A549 (cell line): ENCODE data around the gene EDIL3. TPM values are rescaled to one million over a fixed set of nuclear protein-coding genes. Genes with fewer than 3 reads are reported as not detected.

ENCODE experiments used
- ATAC-seq, 2 experiments: fragments of 200-7000 bp in 1 of 2; fragments of >200 bp in 1 of 2; cut with Nextera tagmentation in 1 of 2; cut with Tn5 transposase in 1 of 2; 3 replicates each; pipeline versions ENCODE4 v1.8.0 to v1.9.1; 2018 to 2020; ENCODE audit warnings: mild to moderate bottlenecking in 1 of 2, moderate library complexity in 1 of 2
- CTCF ChIA-PET: fragments of 300-600 bp; sonication (Branson Sonifier 250); formaldehyde crosslinking; extraction: SDS; loops from one replicate; lab custom pipeline; 2021; ENCODE audit warnings: antibody characterized with exemption, inconsistent platforms; lab: Yijun Ruan, JAX
- POLR2A ChIA-PET: fragments of 350-600 bp; formaldehyde crosslinking; extraction: SDS; loops from one replicate; lab custom pipeline; 2021; ENCODE audit warnings: antibody characterized with exemption, inconsistent platforms; lab: Yijun Ruan, JAX
- DNase-seq, 2 experiments: peaks; one replicate each; pipeline versions ENCODE4 v3.0.0 to v3.0.0-alpha.2; 2011 to 2016; ENCODE audit warnings: low read depth in 1 of 2, low spot score in 1 of 2
- FAIRE-seq: peaks from 2 replicates; lab custom pipeline; 2011; peaks lifted over from hg19 to GRCh38; lab: Jason Lieb, UNC
- H3K27ac ChIP-seq, 2 experiments: fragments of >200 bp; sonication (Bioruptor Twin); formaldehyde crosslinking; 3 replicates each; pipeline ENCODE4 v1.5.1; 2016 to 2017
- H3K4me1 ChIP-seq: fragments of >200 bp; sonication (Bioruptor Twin); formaldehyde crosslinking; 3 replicates; pipeline ENCODE4 v1.6.1; 2016
- H3K4me2 ChIP-seq: fragments of >200 bp; sonication (Bioruptor Twin); formaldehyde crosslinking; 3 replicates; pipeline ENCODE4 v1.6.1; 2016
- H3K4me3 ChIP-seq: fragments of >200 bp; sonication (Bioruptor Twin); formaldehyde crosslinking; 3 replicates; pipeline ENCODE4 v1.5.1; 2016
- H3K9me3 ChIP-seq: fragments of >200 bp; sonication (Bioruptor Twin); formaldehyde crosslinking; 3 replicates; pipeline ENCODE4 v1.6.1; 2016
- BHLHE40 ChIP-seq: IDR thresholded peaks from 2 replicates; pipeline ENCODE4 v1.6.1; 2012; ENCODE audit warnings: low read depth, low read length, inconsistent platforms
- CBX2 ChIP-seq: fragments of 200-600 bp; sonication (generic); IDR thresholded peaks from 2 replicates; pipeline ENCODE4 v1.6.1; 2016; ENCODE audit warnings: low read depth, mild to moderate bottlenecking, borderline replicate concordance
- CEBPB ChIP-seq, 2 experiments: fragments of >200 bp in 1 of 2; sonication (Bioruptor Twin) in 1 of 2; formaldehyde crosslinking in 1 of 2; IDR thresholded peaks; 2 replicates each; pipeline ENCODE4 v1.6.1; 2012 to 2016
- CHD4 ChIP-seq: fragments of 200-600 bp; sonication (generic); IDR thresholded peaks from 2 replicates; pipeline ENCODE4 v1.6.1; 2016; ENCODE audit warnings: antibody characterized with exemption, mild to moderate bottlenecking, borderline replicate concordance
- ESRRA ChIP-seq: fragments of 150-350 bp; IDR thresholded peaks from 2 replicates; pipeline ENCODE4 v1.6.1; 2014; ENCODE audit warnings: mild to moderate bottlenecking, low read length, borderline replicate concordance
- FOXS1 ChIP-seq: fragments of 250-450 bp; sonication (Bioruptor Pico); IDR thresholded peaks from 2 replicates; pipeline ENCODE4 v1.5.0; 2020; ENCODE audit warnings: mild to moderate bottlenecking, moderate library complexity
- HOXA7 ChIP-seq: fragments of 250-450 bp; sonication (Bioruptor Pico); IDR thresholded peaks from 2 replicates; pipeline ENCODE4 v1.5.0; 2020; ENCODE audit warnings: mild to moderate bottlenecking, moderate library complexity
- HOXB13 ChIP-seq: fragments of 250-450 bp; sonication (Bioruptor Pico); IDR thresholded peaks from 2 replicates; pipeline ENCODE4 v1.5.0; 2020; ENCODE audit warnings: low read depth, mild to moderate bottlenecking, moderate library complexity
- HOXB5 ChIP-seq: fragments of 250-450 bp; sonication (Bioruptor Pico); IDR thresholded peaks from 2 replicates; pipeline ENCODE4 v1.5.0; 2020; ENCODE audit warnings: mild to moderate bottlenecking, moderate library complexity
- JUNB ChIP-seq: fragments of >200 bp; sonication (Bioruptor Twin); formaldehyde crosslinking; IDR thresholded peaks from 2 replicates; pipeline ENCODE4 v1.6.1; 2016
- KDM1A ChIP-seq: fragments of 200-600 bp; sonication (generic); IDR thresholded peaks from 2 replicates; pipeline ENCODE4 v1.6.1; 2016; ENCODE audit warnings: low read depth, mild to moderate bottlenecking
- MAFK ChIP-seq: fragments of 450-650 bp; IDR thresholded peaks from 2 replicates; pipeline ENCODE4 v1.6.1; 2014; ENCODE audit not compliant: partially characterized antibody
- NPAS2 ChIP-seq: fragments of 250-450 bp; sonication (Bioruptor Pico); IDR thresholded peaks from 2 replicates; pipeline ENCODE4 v1.8.0; 2022; ENCODE audit warnings: mild to moderate bottlenecking, moderate library complexity, borderline replicate concordance
- NR3C1 ChIP-seq: fragments of >200 bp; sonication (Bioruptor Twin); formaldehyde crosslinking; IDR thresholded peaks from 3 replicates; pipeline ENCODE4 v1.6.1; 2017
- PBX3 ChIP-seq: IDR thresholded peaks from 2 replicates; pipeline ENCODE4 v1.6.1; 2012
- POLR2A ChIP-seq: IDR thresholded peaks from 2 replicates; pipeline ENCODE4 v1.6.1; 2012; ENCODE audit warnings: mild to moderate bottlenecking, low read length
- POLR2AphosphoS2 ChIP-seq: conservative IDR thresholded peaks from 2 replicates; pipeline ENCODE4 v1.6.1; 2012; ENCODE audit warnings: low read length, improper control_type of control experiment, inconsistent platforms
- RAD21 ChIP-seq, 2 experiments: fragments of >200 bp in 1 of 2; sonication (Bioruptor Twin) in 1 of 2; formaldehyde crosslinking in 1 of 2; IDR thresholded peaks in 1 of 2; conservative IDR thresholded peaks in 1 of 2; 2 replicates in 1 of 2; 3 replicates in 1 of 2; pipeline ENCODE4 v1.6.1; 2012 to 2018; ENCODE audit warnings: inconsistent platforms in 1 of 2
- SMC3 ChIP-seq: fragments of >200 bp; sonication (Bioruptor Twin); formaldehyde crosslinking; IDR thresholded peaks from 3 replicates; pipeline ENCODE4 v1.6.1; 2018; ENCODE audit warnings: inconsistent platforms
- TFCP2L1 ChIP-seq: fragments of 250-450 bp; sonication (Bioruptor Pico); IDR thresholded peaks from 2 replicates; pipeline ENCODE4 v1.5.0; 2021; ENCODE audit warnings: mild to moderate bottlenecking
- ZSCAN20 ChIP-seq: fragments of 250-450 bp; sonication (Bioruptor Pico); IDR thresholded peaks from 2 replicates; pipeline ENCODE4 v1.8.0; 2022; ENCODE audit warnings: mild to moderate bottlenecking, moderate library complexity
- WGBS: methylation state at CpG from one replicate; pipeline ENCODE4 v1.1.6; 2017; ENCODE audit errors: missing lambda C conversion rate; 5-methylcytosine and 5-hydroxymethylcytosine counted together
- polyA plus RNA-seq, 4 experiments: library from polyadenylated mRNA; depleted of rRNA in 3 of 4; stranded (reverse); fragments of >200 nt; fragmentation: RNase III in 1 of 4; extraction: RNeasy Plus Mini Kit Qiagen cat#74134 plus additional on column Dnase treatment in 1 of 4; gene quantifications; 2 replicates in 3 of 4; 3 replicates in 1 of 4; pipeline ENCODE4 v1.2.3, GENCODE V29; 2011 to 2017
- TF ChIP-seq, protein P1 (sequence below): fragments of >200 bp; sonication (Bioruptor Twin); formaldehyde crosslinking; IDR thresholded peaks from 3 replicates; pipeline ENCODE4 v1.5.1; 2016
- TF ChIP-seq, protein P2 (sequence below): IDR thresholded peaks from 2 replicates; pipeline ENCODE4 v1.6.1; 2012; ENCODE audit warnings: low read depth, borderline replicate concordance
- TF ChIP-seq, protein P3 (sequence below): fragments of >200 bp; sonication (Bioruptor Twin); formaldehyde crosslinking; IDR thresholded peaks from 3 replicates; pipeline ENCODE4 v1.6.1; 2016
- TF ChIP-seq, protein P4 (sequence below): fragments of 250-450 bp; sonication (Bioruptor Pico); IDR thresholded peaks from 2 replicates; pipeline ENCODE4 v1.5.0; 2020; ENCODE audit warnings: low read depth, mild to moderate bottlenecking, moderate library complexity

EDIL3 gene
- polyA plus RNA-seq, 2 of the 4 experiments (the other 2 are of a cell fraction): 0.12 to 0.14 TPM

DNA sequence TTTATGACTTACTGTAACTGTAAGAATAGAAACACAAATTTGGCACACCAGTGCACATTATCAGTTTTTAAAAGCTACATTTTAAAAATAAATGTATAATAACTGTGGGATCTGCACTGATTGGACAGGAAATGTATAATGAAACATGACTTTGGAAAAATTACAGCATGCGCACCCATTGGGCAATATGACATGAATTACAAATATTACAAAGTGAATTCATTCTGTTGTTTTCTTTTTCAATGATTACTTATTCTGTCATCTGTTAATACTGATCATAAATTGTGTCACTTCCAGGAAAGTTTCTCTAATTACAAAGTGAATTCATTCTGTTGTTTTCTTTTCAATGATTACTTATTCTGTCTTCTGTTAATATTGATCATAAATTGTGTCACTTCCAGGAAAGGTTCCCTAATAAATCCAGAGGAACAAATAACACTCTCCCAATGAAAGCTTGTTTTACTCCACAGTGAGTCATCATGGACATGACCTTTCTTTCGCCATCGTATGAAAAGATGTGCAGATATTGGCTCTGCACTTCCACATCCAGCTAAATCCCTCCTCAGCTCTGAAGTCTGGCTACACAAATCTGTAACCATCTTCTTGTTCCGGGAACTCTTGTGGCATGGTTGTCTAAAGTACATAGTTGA is 367.0 kb downstream of the EDIL3 start:
- ATAC-seq: no peak
- no peak overlapping the region for H3K4me3 ChIP-seq
- TF ChIP-seq JUNB (no peak), RAD21 (conservative IDR thresholded peaks at IDR 0.05 in 1 of 2, IDR thresholded peaks at IDR 0.05 in 1 of 2) (no peak), KDM1A (no peak), PBX3 (no peak), ESRRA (no peak), HOXA7 (no peak), SMC3 (no peak), ZSCAN20 (no peak)
- TF ChIP-seq, protein P1, sequence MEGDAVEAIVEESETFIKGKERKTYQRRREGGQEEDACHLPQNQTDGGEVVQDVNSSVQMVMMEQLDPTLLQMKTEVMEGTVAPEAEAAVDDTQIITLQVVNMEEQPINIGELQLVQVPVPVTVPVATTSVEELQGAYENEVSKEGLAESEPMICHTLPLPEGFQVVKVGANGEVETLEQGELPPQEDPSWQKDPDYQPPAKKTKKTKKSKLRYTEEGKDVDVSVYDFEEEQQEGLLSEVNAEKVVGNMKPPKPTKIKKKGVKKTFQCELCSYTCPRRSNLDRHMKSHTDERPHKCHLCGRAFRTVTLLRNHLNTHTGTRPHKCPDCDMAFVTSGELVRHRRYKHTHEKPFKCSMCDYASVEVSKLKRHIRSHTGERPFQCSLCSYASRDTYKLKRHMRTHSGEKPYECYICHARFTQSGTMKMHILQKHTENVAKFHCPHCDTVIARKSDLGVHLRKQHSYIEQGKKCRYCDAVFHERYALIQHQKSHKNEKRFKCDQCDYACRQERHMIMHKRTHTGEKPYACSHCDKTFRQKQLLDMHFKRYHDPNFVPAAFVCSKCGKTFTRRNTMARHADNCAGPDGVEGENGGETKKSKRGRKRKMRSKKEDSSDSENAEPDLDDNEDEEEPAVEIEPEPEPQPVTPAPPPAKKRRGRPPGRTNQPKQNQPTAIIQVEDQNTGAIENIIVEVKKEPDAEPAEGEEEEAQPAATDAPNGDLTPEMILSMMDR: no peak
- TF ChIP-seq, protein P2, sequence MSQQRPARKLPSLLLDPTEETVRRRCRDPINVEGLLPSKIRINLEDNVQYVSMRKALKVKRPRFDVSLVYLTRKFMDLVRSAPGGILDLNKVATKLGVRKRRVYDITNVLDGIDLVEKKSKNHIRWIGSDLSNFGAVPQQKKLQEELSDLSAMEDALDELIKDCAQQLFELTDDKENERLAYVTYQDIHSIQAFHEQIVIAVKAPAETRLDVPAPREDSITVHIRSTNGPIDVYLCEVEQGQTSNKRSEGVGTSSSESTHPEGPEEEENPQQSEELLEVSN: no peak
- TF ChIP-seq, protein P3, sequence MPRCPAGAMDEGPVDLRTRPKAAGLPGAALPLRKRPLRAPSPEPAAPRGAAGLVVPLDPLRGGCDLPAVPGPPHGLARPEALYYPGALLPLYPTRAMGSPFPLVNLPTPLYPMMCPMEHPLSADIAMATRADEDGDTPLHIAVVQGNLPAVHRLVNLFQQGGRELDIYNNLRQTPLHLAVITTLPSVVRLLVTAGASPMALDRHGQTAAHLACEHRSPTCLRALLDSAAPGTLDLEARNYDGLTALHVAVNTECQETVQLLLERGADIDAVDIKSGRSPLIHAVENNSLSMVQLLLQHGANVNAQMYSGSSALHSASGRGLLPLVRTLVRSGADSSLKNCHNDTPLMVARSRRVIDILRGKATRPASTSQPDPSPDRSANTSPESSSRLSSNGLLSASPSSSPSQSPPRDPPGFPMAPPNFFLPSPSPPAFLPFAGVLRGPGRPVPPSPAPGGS: no peak
- TF ChIP-seq, all 56 proteins: peak for 0
- Histone ChIP-seq H3K27ac (no peak overlapping the region), H3K4me2 (no peak overlapping the region), H3K4me1 (no peaks in the 10 kb centered on the region), H3K9me3 (no peaks in the 10 kb centered on the region)
- 16% methylated on average over 4 of the region's 4 CpGs for WGBS
- FAIRE-seq (no peak), DNase-seq (no peak)
- ChIA-PET POLR2A (no interaction called here), CTCF (no interaction called here)

DNA sequence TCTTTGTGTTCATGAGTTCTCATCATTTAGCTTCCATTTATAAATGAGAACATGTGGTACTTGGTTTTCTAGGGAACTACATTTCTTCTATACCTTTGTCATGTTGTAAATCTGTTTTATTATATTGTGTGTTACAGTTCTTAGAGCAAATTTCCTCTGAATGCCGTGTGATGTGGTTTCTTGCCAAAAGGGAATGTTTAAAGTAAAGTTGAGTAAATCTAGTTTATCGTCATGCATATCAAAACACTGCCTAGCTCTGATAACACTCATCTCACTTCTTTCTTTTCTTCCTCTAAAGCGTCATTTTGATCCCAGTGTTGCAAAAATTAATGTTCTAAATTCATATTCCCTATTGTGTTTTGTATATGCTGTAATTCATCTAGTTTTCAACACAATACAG is 368.6 kb downstream of the EDIL3 start:
- no peak overlapping the region for H3K4me2 ChIP-seq
- CTCF ChIA-PET: interaction anchor here (2.4 kb wide), 1 partner anchor 8 kb away, joined by 8 read pairs; no protein-coding TSS in a partner anchor
- POLR2A ChIA-PET: no interaction called here
- ATAC-seq (no peak), FAIRE-seq (no peak)
- TF ChIP-seq MAFK: no peak
- TF ChIP-seq POLR2A: no peak
- TF ChIP-seq CBX2: no peak
- no peak for TF ChIP-seq BHLHE40
- no peak for TF ChIP-seq POLR2AphosphoS2
- TF ChIP-seq HOXB5 (CRISPR knock-in tag): no peak
- no peak for TF ChIP-seq ESRRA
- TF ChIP-seq FOXS1 (CRISPR knock-in tag): no peak
- TF ChIP-seq NPAS2 (CRISPR knock-in tag): no peak
- no peak for TF ChIP-seq TFCP2L1
- TF ChIP-seq SMC3: no peak
- no peak for TF ChIP-seq HOXB13 (CRISPR knock-in tag)
- no peak for TF ChIP-seq CHD4
- TF ChIP-seq, protein P4, sequence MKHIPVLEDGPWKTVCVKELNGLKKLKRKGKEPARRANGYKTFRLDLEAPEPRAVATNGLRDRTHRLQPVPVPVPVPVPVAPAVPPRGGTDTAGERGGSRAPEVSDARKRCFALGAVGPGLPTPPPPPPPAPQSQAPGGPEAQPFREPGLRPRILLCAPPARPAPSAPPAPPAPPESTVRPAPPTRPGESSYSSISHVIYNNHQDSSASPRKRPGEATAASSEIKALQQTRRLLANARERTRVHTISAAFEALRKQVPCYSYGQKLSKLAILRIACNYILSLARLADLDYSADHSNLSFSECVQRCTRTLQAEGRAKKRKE (CRISPR knock-in tag): no peak
- TF ChIP-seq CEBPB (IDR thresholded peaks at IDR 0.05): no peak
- TF ChIP-seq NR3C1: no peak
- TF ChIP-seq, all 56 proteins: peak for 0
- Histone ChIP-seq H3K27ac (no peak overlapping the region), H3K9me3 (no peaks in the 10 kb centered on the region), H3K4me3 (no peak overlapping the region), H3K4me1 (no peaks in the 10 kb centered on the region)
- no peak for DNase-seq
- 35% methylated on average over 3 of the region's 3 CpGs for WGBS
